ENCODE results near the gene DOCK2. TPM values are rescaled to one million over a fixed set of nuclear protein-coding genes. Genes with fewer than 3 reads are reported as not detected.

Gene DOCK2
- polyA plus RNA-seq, 1 experiment, result 2.0 TPM

DNA sequence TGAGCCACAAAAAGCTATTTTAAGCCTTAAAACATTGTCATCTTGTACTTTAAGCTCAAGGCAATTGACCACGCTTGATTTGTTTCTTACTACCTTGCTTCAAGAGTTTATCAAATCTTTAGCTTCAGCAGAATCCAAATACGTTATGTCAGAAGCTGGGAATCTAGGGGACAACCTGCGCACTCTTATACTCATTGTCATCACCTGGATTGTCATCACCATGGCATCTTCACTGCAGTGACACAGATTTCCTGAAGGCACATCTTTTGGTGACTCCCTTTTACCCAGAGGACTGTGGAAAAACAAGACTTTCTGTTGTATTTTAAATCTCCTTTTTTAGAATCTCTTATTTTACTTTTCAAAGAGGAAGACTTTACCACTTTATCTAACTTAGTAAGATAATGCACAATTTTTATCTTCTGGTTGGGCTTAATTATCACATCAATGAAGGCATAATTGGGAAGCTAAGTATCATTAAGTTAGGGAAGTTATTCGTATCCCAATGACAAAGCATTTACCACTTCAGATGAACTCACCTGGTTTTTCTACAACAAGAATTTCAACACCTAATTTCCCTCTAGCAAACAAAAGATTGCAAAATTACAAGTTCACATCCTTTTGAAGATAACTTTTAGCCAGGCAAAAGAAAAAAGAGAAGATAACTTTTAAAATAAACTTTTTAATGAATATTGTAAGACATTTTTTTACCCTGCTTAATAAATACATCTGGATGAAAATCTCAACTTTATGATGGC, 162.0 kb downstream of the DOCK2 start:
- TF ChIP-seq, protein P1, sequence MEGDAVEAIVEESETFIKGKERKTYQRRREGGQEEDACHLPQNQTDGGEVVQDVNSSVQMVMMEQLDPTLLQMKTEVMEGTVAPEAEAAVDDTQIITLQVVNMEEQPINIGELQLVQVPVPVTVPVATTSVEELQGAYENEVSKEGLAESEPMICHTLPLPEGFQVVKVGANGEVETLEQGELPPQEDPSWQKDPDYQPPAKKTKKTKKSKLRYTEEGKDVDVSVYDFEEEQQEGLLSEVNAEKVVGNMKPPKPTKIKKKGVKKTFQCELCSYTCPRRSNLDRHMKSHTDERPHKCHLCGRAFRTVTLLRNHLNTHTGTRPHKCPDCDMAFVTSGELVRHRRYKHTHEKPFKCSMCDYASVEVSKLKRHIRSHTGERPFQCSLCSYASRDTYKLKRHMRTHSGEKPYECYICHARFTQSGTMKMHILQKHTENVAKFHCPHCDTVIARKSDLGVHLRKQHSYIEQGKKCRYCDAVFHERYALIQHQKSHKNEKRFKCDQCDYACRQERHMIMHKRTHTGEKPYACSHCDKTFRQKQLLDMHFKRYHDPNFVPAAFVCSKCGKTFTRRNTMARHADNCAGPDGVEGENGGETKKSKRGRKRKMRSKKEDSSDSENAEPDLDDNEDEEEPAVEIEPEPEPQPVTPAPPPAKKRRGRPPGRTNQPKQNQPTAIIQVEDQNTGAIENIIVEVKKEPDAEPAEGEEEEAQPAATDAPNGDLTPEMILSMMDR (IDR thresholded peaks at IDR 0.05; ENCODE audit: insufficient read depth, low read depth, low read length), result no peak

DNA sequence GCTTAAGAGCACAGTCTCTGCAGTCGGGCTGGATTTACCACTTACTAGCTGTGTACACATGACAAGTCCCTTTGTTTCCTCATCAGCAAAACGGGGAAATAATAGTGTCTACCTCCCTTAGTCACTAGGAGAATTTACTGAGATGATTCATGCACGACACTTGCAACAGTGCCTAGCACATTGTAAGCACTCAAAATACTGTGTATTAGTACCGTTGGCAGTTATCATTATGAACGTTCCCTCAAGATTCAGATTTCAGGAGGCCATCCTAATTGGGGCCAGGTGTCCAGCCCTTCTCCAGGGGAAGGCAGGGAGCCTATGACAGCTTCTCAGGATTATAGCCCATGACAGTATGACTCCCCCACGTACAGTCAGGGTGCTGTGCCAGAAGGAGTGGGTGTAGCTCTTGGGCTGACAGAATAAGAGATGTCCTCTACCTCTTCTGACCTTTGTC, 164.3 kb downstream of the DOCK2 start:
- no peaks in the 10 kb centered on the region for H3K27me3 ChIP-seq (ENCODE audit: control insufficient read depth, insufficient read depth, low read length)
- ChIA-PET CTCF (interaction anchor here (1.5 kb wide), 1 partner anchor 80 kb away, joined by 3 read pairs; no protein-coding TSS in a partner anchor), POLR2A (no interaction called here)
- no peak overlapping the region for H3K4me3 ChIP-seq (ENCODE audit: low read depth, low read length)
- DNase-seq (ENCODE audit: low read depth), result no peak
- H3K36me3 ChIP-seq (ENCODE audit: control insufficient read depth, insufficient read depth, low read length), result no peaks in the 10 kb centered on the region
- TF ChIP-seq, protein P1 (IDR thresholded peaks at IDR 0.05; ENCODE audit: insufficient read depth, low read depth, low read length), result no peak

More for the DNA sequence above, 162.0 kb downstream of the DOCK2 start:
- Histone ChIP-seq H3K4me3 (ENCODE audit: low read depth, low read length) (no peak overlapping the region), H3K36me3 (ENCODE audit: control insufficient read depth, insufficient read depth, low read length) (no peaks in the 10 kb centered on the region), H3K27me3 (ENCODE audit: control insufficient read depth, insufficient read depth, low read length) (no peaks in the 10 kb centered on the region)
- ChIA-PET POLR2A (no interaction called here), CTCF (interaction anchor here (1.9 kb wide), 1 partner anchor 182 kb away, joined by 9 read pairs; the partner anchor contains the start of gene INSYN2B)
- no peak for DNase-seq (ENCODE audit: low read depth)

DNA sequence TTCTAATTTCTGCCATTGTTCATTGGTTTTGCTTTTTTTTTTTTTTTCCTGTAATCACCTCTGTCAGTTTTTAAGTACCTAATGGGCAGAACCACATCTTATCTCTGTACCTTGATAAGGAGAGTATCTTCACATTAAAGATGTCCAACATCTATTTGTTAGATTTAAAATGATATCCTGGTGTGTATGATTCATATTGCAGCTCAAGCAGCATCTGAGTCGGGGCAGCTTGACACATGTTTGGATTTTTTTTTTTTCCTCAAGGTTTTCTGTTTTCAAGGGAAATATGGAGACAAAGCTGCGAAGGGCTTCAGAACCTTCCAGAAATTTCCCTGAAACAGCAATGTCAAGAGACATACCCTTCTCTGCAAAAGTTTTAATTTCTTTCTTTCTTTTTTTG, 164.7 kb downstream of the DOCK2 start:
- DNase-seq (ENCODE audit: low read depth), result no peak
- no peak overlapping the region for H3K4me3 ChIP-seq (ENCODE audit: low read depth, low read length)
- H3K36me3 ChIP-seq (ENCODE audit: control insufficient read depth, insufficient read depth, low read length), result no peaks in the 10 kb centered on the region
- TF ChIP-seq, protein P1 (IDR thresholded peaks at IDR 0.05; ENCODE audit: insufficient read depth, low read depth, low read length), result no peak
- no peaks in the 10 kb centered on the region for H3K27me3 ChIP-seq (ENCODE audit: control insufficient read depth, insufficient read depth, low read length)
- CTCF ChIA-PET, result interaction anchor here (0.8 to 2.4 kb wide), 4 partner anchors 13 to 178 kb away, joined by 3 to 10 read pairs (median 3); partner anchors contain the start of gene INSYN2B
- POLR2A ChIA-PET, result interaction anchor here (0.7 kb wide), 1 partner anchor 9 kb away, joined by 18 read pairs; no protein-coding TSS in a partner anchor

DNA sequence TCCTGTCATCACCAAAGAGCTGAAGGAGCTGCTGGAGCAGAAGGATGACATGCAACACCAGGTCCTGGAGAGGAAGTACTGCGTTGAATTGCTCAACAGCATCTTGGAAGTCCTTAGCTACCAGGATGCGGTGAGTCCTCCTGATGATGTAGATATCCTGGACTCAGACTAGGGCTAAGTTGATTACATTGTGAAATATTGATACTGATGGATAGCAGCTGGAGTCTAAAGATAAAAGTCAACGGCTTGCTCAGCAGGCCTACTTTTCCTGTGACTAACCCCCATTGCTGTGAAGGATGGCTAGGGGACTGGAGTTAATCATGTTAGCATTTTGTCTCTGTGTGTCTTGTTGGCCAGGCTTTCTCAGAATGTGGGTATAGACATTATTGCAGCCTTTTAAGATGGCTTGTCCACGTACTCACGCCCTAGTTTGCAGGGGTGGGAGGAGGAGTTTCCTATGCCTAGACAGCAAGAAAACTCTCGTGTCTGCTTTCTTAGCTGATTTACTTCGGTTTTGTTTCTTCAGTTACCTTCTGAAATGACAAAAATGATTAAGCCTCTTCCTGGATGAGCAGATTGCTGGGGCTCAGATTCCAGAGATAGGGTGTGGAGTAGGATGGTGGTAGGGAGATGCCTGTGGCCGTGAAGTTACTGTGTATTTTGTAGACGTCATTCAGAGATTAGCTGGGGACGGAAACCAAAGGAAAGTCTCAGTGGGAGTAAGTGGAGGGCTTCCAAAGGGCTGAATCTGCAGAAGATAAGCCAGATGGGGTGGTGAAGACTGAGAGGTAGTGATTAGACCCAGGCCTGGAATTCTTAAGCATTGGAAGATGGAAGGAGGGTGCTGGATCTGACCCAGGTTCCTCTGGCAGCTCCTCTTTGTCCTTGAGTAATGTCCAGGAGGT, 166.3 kb downstream of the DOCK2 start:
- Histone ChIP-seq H3K27me3 (ENCODE audit: control insufficient read depth, insufficient read depth, low read length) (no peaks in the 10 kb centered on the region), H3K4me3 (ENCODE audit: low read depth, low read length) (0 out of 2 replicates have a peak overlapping the region, but pooled peaks have one; percentile 4), H3K36me3 (ENCODE audit: control insufficient read depth, insufficient read depth, low read length) (no peaks in the 10 kb centered on the region)
- peak; percentile 89 for DNase-seq (ENCODE audit: low read depth)
- ChIA-PET POLR2A (no interaction called here), CTCF (interaction anchor here (1.0 to 2.7 kb wide), 3 partner anchors 15 to 177 kb away, joined by 3 to 10 read pairs (median 9); partner anchors contain the start of gene INSYN2B)
- TF ChIP-seq, protein P1 (IDR thresholded peaks at IDR 0.05; ENCODE audit: insufficient read depth, low read depth, low read length), result no peak
